SK-N-SH (cell line): Measurements from ENCODE around the gene KISS1R. TPM values are rescaled to one million over a fixed set of nuclear protein-coding genes. Genes with fewer than 3 reads are reported as not detected.

Source experiments
- CTCF ChIA-PET: fragments of 300-600, 350-600 bp; formaldehyde crosslinking; extraction: SDS; loops from one replicate; lab custom pipeline; 2021; lab: Yijun Ruan, JAX
- POLR2A ChIA-PET: fragments of 350-600 bp; sonication (Branson Sonifier 250); formaldehyde crosslinking; extraction: SDS; loops from one replicate; lab custom pipeline; 2020; ENCODE audit warnings: antibody characterized with exemption, inconsistent platforms; lab: Yijun Ruan, JAX
- DNase-seq: peaks from one replicate; pipeline ENCODE4 v3.0.0; 2012
- H2AFZ ChIP-seq: fragments of 200-600 bp; sonication (generic); 2 replicates; pipeline ENCODE4 v1.8.1; 2016; ENCODE audit warnings: antibody characterized with exemption, mild to moderate bottlenecking, low read depth
- H3F3A ChIP-seq: fragments of 200-600 bp; sonication (generic); replicated peaks from 2 replicates; pipeline ENCODE3; 2016; ENCODE audit warnings: antibody characterized with exemption, mild to moderate bottlenecking; ENCODE audit not compliant: insufficient read depth
- H3K27ac ChIP-seq, 2 experiments: fragments of 200-500 bp in 1 of 2; fragments of 200-600 bp in 1 of 2; sonication (Bioruptor generic) in 1 of 2; sonication (generic), shearing (Covaris generic) in 1 of 2; 2 replicates each; pipeline versions ENCODE4 v1.5.1 to v1.6.1; 2014 to 2016; ENCODE audit warnings: low read depth in 2 of 2, inconsistent platforms in 1 of 2, low read length in 1 of 2, mild to moderate bottlenecking in 1 of 2, mixed read lengths in 1 of 2
- H3K27me3 ChIP-seq: fragments of 200-600 bp; sonication (generic), shearing (Covaris generic); 2 replicates; pipeline ENCODE4 v1.6.1; 2016; ENCODE audit warnings: mixed run types; ENCODE audit not compliant: insufficient read depth
- H3K36me3 ChIP-seq, 2 experiments: fragments of 200-500 bp in 1 of 2; fragments of 200-600 bp in 1 of 2; sonication (Bioruptor generic) in 1 of 2; sonication (generic) in 1 of 2; replicated peaks in 1 of 2; 2 replicates each; pipeline versions ENCODE3 to v1.5.1; 2014 to 2016; ENCODE audit warnings: low read length in 1 of 2, mild to moderate bottlenecking in 1 of 2; ENCODE audit not compliant: insufficient read depth in 2 of 2, control insufficient read depth in 1 of 2
- H3K4me1 ChIP-seq, 2 experiments: fragments of 200-500 bp in 1 of 2; fragments of 200-600 bp in 1 of 2; sonication (Bioruptor generic) in 1 of 2; sonication (generic), shearing (Covaris generic) in 1 of 2; 2 replicates each; pipeline versions ENCODE4 v1.5.1 to v1.6.1; 2014 to 2016; ENCODE audit warnings: low read depth in 1 of 2, low read length in 1 of 2, mixed run types in 1 of 2; ENCODE audit not compliant: insufficient read depth in 2 of 2, control insufficient read depth in 1 of 2
- H3K4me2 ChIP-seq: fragments of 200-600 bp; sonication (generic), shearing (Covaris generic); 2 replicates; pipeline ENCODE4 v1.6.1; 2017; ENCODE audit warnings: mixed run types
- H3K4me3 ChIP-seq, 2 experiments: fragments of 200-500 bp in 1 of 2; fragments of 200-600 bp in 1 of 2; sonication (Bioruptor generic) in 1 of 2; sonication (generic), shearing (Covaris generic) in 1 of 2; 2 replicates each; pipeline versions ENCODE4 v1.5.1 to v1.8.1; 2014 to 2016; ENCODE audit warnings: low read depth in 2 of 2, inconsistent platforms in 1 of 2, low read length in 1 of 2, mild to moderate bottlenecking in 1 of 2, mixed read lengths in 1 of 2, moderate library complexity in 1 of 2
- H3K79me2 ChIP-seq: fragments of 200-600 bp; sonication (generic); 2 replicates; pipeline ENCODE4 v1.8.1; 2017; ENCODE audit warnings: mild to moderate bottlenecking; ENCODE audit not compliant: insufficient read depth
- H3K9ac ChIP-seq: fragments of 200-600 bp; sonication (generic); 2 replicates; pipeline ENCODE4 v1.6.1; 2017; ENCODE audit warnings: mixed run types
- H3K9me2 ChIP-seq: fragments of 200-600 bp; sonication (generic); 2 replicates; pipeline ENCODE4 v1.6.1; 2017; ENCODE audit warnings: mixed run types
- H3K9me3 ChIP-seq: fragments of 200-600 bp; sonication (generic); 2 replicates; pipeline ENCODE4 v1.6.1; 2017; ENCODE audit warnings: mixed run types, mild to moderate bottlenecking, moderate library complexity
- H4K20me1 ChIP-seq: fragments of 200-600 bp; sonication (generic); 2 replicates; pipeline ENCODE4 v1.6.1; 2017; ENCODE audit warnings: mild to moderate bottlenecking, mixed run types; ENCODE audit not compliant: insufficient read depth
- CHD2 ChIP-seq: fragments of 150-350 bp; IDR thresholded peaks from 2 replicates; pipeline ENCODE4 v1.6.1; 2018; ENCODE audit warnings: low read length; ENCODE audit not compliant: partially characterized antibody
- CTCF ChIP-seq: fragments of 200-600 bp; sonication (generic); IDR thresholded peaks from 2 replicates; pipeline ENCODE4 v1.6.1; 2017; ENCODE audit warnings: antibody characterized with exemption, mild to moderate bottlenecking, moderate library complexity
- EP300 ChIP-seq, 2 experiments: IDR thresholded peaks; 2 replicates each; pipeline versions ENCODE4 v1.4.0 to v1.6.1; 2012; ENCODE audit warnings: borderline replicate concordance in 1 of 2, low read depth in 1 of 2, low read length in 1 of 2
- EZH2phosphoT487 ChIP-seq: fragments of 200-600 bp; sonication (generic); IDR thresholded peaks from 2 replicates; pipeline ENCODE4 v1.6.1; 2017; ENCODE audit warnings: low read depth, mixed run types, mild to moderate bottlenecking, antibody characterized with exemption, moderate library complexity, borderline replicate concordance
- FOXJ3 ChIP-seq: sonication (generic); formaldehyde crosslinking; IDR thresholded peaks from 2 replicates; pipeline ENCODE4 v1.5.1; 2020; ENCODE audit warnings: mild to moderate bottlenecking, missing genetic modification reagents
- FOXM1 ChIP-seq: IDR thresholded peaks from 2 replicates; pipeline ENCODE4 v1.4.0; 2012; ENCODE audit warnings: low read depth, mild to moderate bottlenecking
- GATA2 ChIP-seq: sonication (generic); formaldehyde crosslinking; IDR thresholded peaks from 2 replicates; pipeline ENCODE4 v1.5.0; 2020; ENCODE audit warnings: mild to moderate bottlenecking, missing genetic modification reagents
- IRF3 ChIP-seq: fragments of 150-350 bp; IDR thresholded peaks from 2 replicates; pipeline ENCODE4 v1.6.1; 2016; ENCODE audit warnings: mild to moderate bottlenecking, low read depth, low read length
- JUND ChIP-seq: IDR thresholded peaks from 2 replicates; pipeline ENCODE4 v1.4.0; 2012
- NFIC ChIP-seq: IDR thresholded peaks from 2 replicates; pipeline ENCODE4 v1.4.0; 2012; ENCODE audit warnings: borderline replicate concordance
- PBX3 ChIP-seq: IDR thresholded peaks from 2 replicates; pipeline ENCODE4; 2012
- POLR2AphosphoS5 ChIP-seq: IDR thresholded peaks from 2 replicates; pipeline ENCODE4 v1.6.1; 2012; ENCODE audit warnings: low read depth, low read length
- RAD21 ChIP-seq: IDR thresholded peaks from 2 replicates; pipeline ENCODE4 v1.6.1; 2012; ENCODE audit warnings: mild to moderate bottlenecking, low read length
- REST ChIP-seq: IDR thresholded peaks from 2 replicates; pipeline ENCODE4 v1.6.1; 2012; ENCODE audit warnings: mild to moderate bottlenecking, low read depth, low read length, moderate library complexity
- RXRA ChIP-seq: IDR thresholded peaks from 2 replicates; pipeline ENCODE4 v1.4.0; 2012; ENCODE audit warnings: low read depth, mild to moderate bottlenecking, borderline replicate concordance
- SMC3 ChIP-seq: IDR thresholded peaks from 2 replicates; pipeline ENCODE4 v1.6.1; 2012; ENCODE audit warnings: low read depth, low read length, improper control_type of control experiment
- TAF1 ChIP-seq: IDR thresholded peaks from 2 replicates; pipeline ENCODE4 v1.6.1; 2012; ENCODE audit warnings: low read depth, mild to moderate bottlenecking, low read length, moderate library complexity, borderline replicate concordance
- TCF12 ChIP-seq: IDR thresholded peaks from 2 replicates; pipeline ENCODE4 v1.4.0; 2012
- TEAD4 ChIP-seq: IDR thresholded peaks from 2 replicates; pipeline ENCODE4 v1.4.0; 2012; ENCODE audit warnings: mild to moderate bottlenecking, borderline replicate concordance; ENCODE audit not compliant: insufficient read depth
- USF1 ChIP-seq: IDR thresholded peaks from 2 replicates; pipeline ENCODE4 v1.4.0; 2012; ENCODE audit warnings: low read depth, borderline replicate concordance
- YY1 ChIP-seq: IDR thresholded peaks from 2 replicates; pipeline ENCODE4 v1.4.0; 2012; ENCODE audit warnings: low read depth, mild to moderate bottlenecking
- WGBS: methylation state at CpG from one replicate; pipeline ENCODE4 v1.1.6; 2017; ENCODE audit warnings: low lambda C conversion rate; 5-methylcytosine and 5-hydroxymethylcytosine counted together
- polyA plus RNA-seq, 3 experiments: library from polyadenylated mRNA; depleted of rRNA; stranded (reverse); fragments of >200 nt; gene quantifications; 2 replicates each; pipeline ENCODE4 v1.2.3, GENCODE V29; 2012

KISS1R gene
- polyA plus RNA-seq, 1 of the 3 experiments (the other 2 are of a cell fraction) = not detected

- TF ChIP-seq GATA2 (CRISPR knock-in tag) (no peak), RXRA (peak; percentile 71; the same call in 1 of the 2 replicates), JUND (no peak), SMC3 (no peak), POLR2AphosphoS5 (peak; percentile 84), EP300 (IDR thresholded peaks at IDR 0.05; ENCODE audit: borderline replicate concordance in 1 of 2, low read depth in 1 of 2, low read length in 1 of 2) (peak in 1 of 2 experiments; percentile 85; a peak in 2 of 4 replicates), TAF1 (peak; percentile 24; the same call in 1 of the 2 replicates), TCF12 (peak; percentile 99), PBX3 (peak; percentile 85), CTCF (no peak), EZH2phosphoT487 (no peak), IRF3 (no peak), FOXJ3 (CRISPR knock-in tag) (no peak), YY1 (no peak), NFIC (peak; percentile 76), TEAD4 (peak; percentile 93), FOXM1 (no peak)
- TF ChIP-seq, all 33 proteins: peak for 15
Measured at GRCh38 chr19:932648-933552, 15.8 kb downstream of the KISS1R start (continued).

GRCh38 chr19:933553-933882 is 16.4 kb downstream of the KISS1R start:
- 71% methylated on average over 6 of the region's 14 CpGs for WGBS
- Histone ChIP-seq H3K9ac (peak overlapping the region; percentile 49), H3K36me3 (peaks cover 0 to 8% of the 10 kb centered on the region in 2 experiments), H3K4me2 (peak overlapping the region; percentile 83), H3K79me2 (peaks cover 30% of the 10 kb centered on the region), H4K20me1 (no peaks in the 10 kb centered on the region), H2AFZ (no peak overlapping the region), H3K27ac (peak overlapping the region; percentile 54 to 89; a peak in 3 of 4 replicates), H3K4me1 (peaks cover 13 to 40% of the 10 kb centered on the region in 2 experiments; a peak in 2 of 4 replicates), H3F3A (peaks cover 6% of the 10 kb centered on the region), H3K27me3 (no peaks in the 10 kb centered on the region), H3K9me3 (no peaks in the 10 kb centered on the region), H3K4me3 (peak overlapping the region in 1 of 2 experiments; percentile 1; a peak in 2 of 4 replicates), H3K9me2 (no peaks in the 10 kb centered on the region)
- ChIA-PET CTCF (interaction anchor here (0.7 to 2.4 kb wide), 6 partner anchors 11 to 180 kb away, joined by 3 to 16 read pairs (median 4); partner anchors contain the start of genes MED16, RNU6-9 and WDR18), POLR2A (interaction anchor here (0.6 to 1.2 kb wide), 2 partner anchors 11 to 51 kb away, joined by 3 to 5 read pairs; partner anchors contain the start of gene WDR18)
- no peak for DNase-seq
- no peak for TF ChIP-seq TAF1
- TF ChIP-seq FOXM1 = no peak
- TF ChIP-seq REST = no peak
- no peak for TF ChIP-seq CHD2
- TF ChIP-seq USF1 = no peak
- no peak for TF ChIP-seq RAD21
- TF ChIP-seq TEAD4 = no peak
